ENCODE measurements around the gene ELP4. TPM values are rescaled to one million over a fixed set of nuclear protein-coding genes. Genes with fewer than 3 reads are reported as not detected.
"Not testable (repeated sequence)": the region's sequence is repeated elsewhere in the genome, so short reads cannot be mapped to it uniquely, and the experiment has no call there.

The ELP4 gene
- total and polyA plus RNA-seq, 11 donors: 8.5 to 20.7 (median 14.1) TPM

- TF ChIP-seq CTCF (IDR thresholded peaks at IDR 0.05): no peak
- TF ChIP-seq POLR2A (IDR thresholded peaks at IDR 0.05): no peak
- no peaks in the 10 kb centered on the region for H3K27me3 ChIP-seq
- DNase-seq (no peak), ATAC-seq (no peak)
- intact Hi-C loops (cut with DNase I): no loop called here
- H3K36me3 ChIP-seq: peaks cover 0 to 9% (median 0%) of the 10 kb centered on the region in 9 donors
- H3K9me3 ChIP-seq: no peaks in the 10 kb centered on the region
- H3K27ac ChIP-seq: no peak overlapping the region
- 90 to 96% (median 96%) methylated on average over 3 of the region's 3 CpGs for WGBS, 4 donors
- no peaks in the 10 kb centered on the region for H3K4me1 ChIP-seq
- no peak overlapping the region for H3K4me3 ChIP-seq
Measured at GRCh38 chr11:31722754-31723153, 213.2 kb downstream of the ELP4 start.

GRCh38 chr11:31725176-31725575 is 215.6 kb downstream of the ELP4 start:
- H3K27ac ChIP-seq: no peak overlapping the region
- no peak overlapping the region for H3K4me3 ChIP-seq
- DNase-seq (no peak), ATAC-seq (no peak)
- H3K36me3 ChIP-seq: peaks cover 0 to 11% (median 0%) of the 10 kb centered on the region in 9 donors
- no peak for TF ChIP-seq POLR2A (IDR thresholded peaks at IDR 0.05)
- TF ChIP-seq CTCF (IDR thresholded peaks at IDR 0.05): no peak
- intact Hi-C loops (cut with DNase I): no loop called here
- H3K9me3 ChIP-seq: peaks cover 0 to 3% (median 0%) of the 10 kb centered on the region in 12 donors
- H3K27me3 ChIP-seq: no peaks in the 10 kb centered on the region
- no peaks in the 10 kb centered on the region for H3K4me1 ChIP-seq

- Histone ChIP-seq H3K36me3 (peaks cover 0 to 15% (median 0%) of the 10 kb centered on the region in 9 donors), H3K4me1 (no peaks in the 10 kb centered on the region), H3K27me3 (no peaks in the 10 kb centered on the region), H3K27ac (no peak overlapping the region), H3K4me3 (no peak overlapping the region), H3K9me3 (peaks cover 0 to 22% (median 2%) of the 10 kb centered on the region in 12 donors)
- intact Hi-C loops (cut with DNase I): no loop called here
- ATAC-seq (no peak), DNase-seq (no peak)
- WGBS, 4 donors: 36 to 48% (median 46%) methylated on average over 1 of the region's 1 CpG
- no peak for TF ChIP-seq CTCF (IDR thresholded peaks at IDR 0.05)
- TF ChIP-seq POLR2A (IDR thresholded peaks at IDR 0.05): no peak
Measured at GRCh38 chr11:31728432-31728831, 218.9 kb downstream of the ELP4 start.

GRCh38 chr11:31740131-31740530 is 230.6 kb downstream of the ELP4 start:
- no peak overlapping the region for H3K4me3 ChIP-seq
- no peak for ATAC-seq
- 87 to 92% (median 91%) methylated on average over 1 of the region's 1 CpG for WGBS, 4 donors

GRCh38 chr11:31740731-31741368 is 231.3 kb downstream of the ELP4 start:
- H3K27ac ChIP-seq; H3K36me3 ChIP-seq; DNase-seq; H3K27me3 ChIP-seq; H3K4me3 ChIP-seq; H3K4me1 ChIP-seq; intact Hi-C loops (cut with DNase I); ATAC-seq: not testable (repeated sequence)
- H3K9me3 ChIP-seq: peaks cover 0 to 32% (median 7%) of the 10 kb centered on the region in 12 donors
- WGBS, 4 donors: 94 to 97% (median 95%) methylated on average over 26 of the region's 26 CpGs

More at GRCh38 chr11:31740131-31740530, 230.6 kb downstream of the ELP4 start:
- Histone ChIP-seq H3K4me1 (no peaks in the 10 kb centered on the region), H3K36me3 (peaks cover 0 to 4% (median 0%) of the 10 kb centered on the region in 9 donors), H3K9me3 (peaks cover 0 to 33% (median 9%) of the 10 kb centered on the region in 12 donors), H3K27me3 (no peaks in the 10 kb centered on the region), H3K27ac (no peak overlapping the region)
- TF ChIP-seq CTCF (IDR thresholded peaks at IDR 0.05): no peak
- TF ChIP-seq POLR2A (IDR thresholded peaks at IDR 0.05): no peak
- DNase-seq: no peak
- intact Hi-C loops (cut with DNase I): no loop called here
